Sigmoid colon (tissue), 4 donors: Measurements from ENCODE around the gene BTBD7.

Experiments used
- CTCF ChIP-seq, 4 experiments: fragments of 450-650 bp in 3 of 4; fragments of 200-600 bp in 1 of 4; IDR thresholded peaks; one replicate each; pipeline ENCODE4 v1.5.1; 2016 to 2019; ENCODE audit warnings: antibody characterized with exemption in 4 of 4, mild to moderate bottlenecking in 3 of 4, moderate library complexity in 2 of 4
- EP300 ChIP-seq, 4 donors: sonication (generic); formaldehyde crosslinking; IDR thresholded peaks; one replicate each; pipeline ENCODE4 v1.6.1; 2017; ENCODE audit warnings: antibody characterized with exemption in 4 of 4

GRCh38 chr14:93309427-93309966, 23.3 kb downstream of the BTBD7 start:
- no peak for TF ChIP-seq CTCF (IDR thresholded peaks at IDR 0.05)
- TF ChIP-seq EP300 (IDR thresholded peaks at IDR 0.05), result no peak
